Measurements from ENCODE around the gene RELT. TPM values are rescaled to one million over a fixed set of nuclear protein-coding genes. Genes with fewer than 3 reads are reported as not detected.
A peak's percentile ranks its signal among the peaks of the same experiment; 100 is the strongest.

Gene RELT
- total and polyA plus RNA-seq, 9 donors = 3.2 to 4.3 (median 3.7) TPM

GRCh38 chr11:73375830-73376159 lies 404 bp upstream of the RELT start:
- Histone ChIP-seq H3K4me3 (ENCODE audit: low read length) (peak overlapping the region; percentile 18), H3K27me3 (ENCODE audit: control insufficient read depth, insufficient read depth, low read length) (no peaks in the 10 kb centered on the region), H3K27ac (ENCODE audit: low read length) (peak overlapping the region; percentile 69), H3K9me3 (replicated peaks; ENCODE audit: control insufficient read depth, low read depth, low read length) (no peaks in the 10 kb centered on the region), H3K36me3 (ENCODE audit: control insufficient read depth, insufficient read depth, low read length) (no peaks in the 10 kb centered on the region), H3K4me1 (ENCODE audit: control insufficient read depth, insufficient read depth, low read length) (peaks cover 39% of the 10 kb centered on the region)
- 7% methylated on average over 1 of the region's 6 CpGs for WGBS (ENCODE audit: insufficient coverage)
- no peak for DNase-seq

GRCh38 chr11:73376803-73377629 lies 817 bp downstream of the RELT start:
- H3K27ac ChIP-seq (ENCODE audit: low read length) = peak overlapping the region; percentile 29
- no peaks in the 10 kb centered on the region for H3K9me3 ChIP-seq (replicated peaks; ENCODE audit: control insufficient read depth, low read depth, low read length)
- H3K27me3 ChIP-seq (ENCODE audit: control insufficient read depth, insufficient read depth, low read length) = no peaks in the 10 kb centered on the region
- peak overlapping the region; percentile 57 for H3K4me3 ChIP-seq (ENCODE audit: low read length)
- peaks cover 52% of the 10 kb centered on the region for H3K4me1 ChIP-seq (ENCODE audit: control insufficient read depth, insufficient read depth, low read length)
- H3K36me3 ChIP-seq (ENCODE audit: control insufficient read depth, insufficient read depth, low read length) = no peaks in the 10 kb centered on the region
- peak; percentile 70 for DNase-seq
- 1% methylated on average over 51 of the region's 56 CpGs for WGBS (ENCODE audit: insufficient coverage)

DNA sequence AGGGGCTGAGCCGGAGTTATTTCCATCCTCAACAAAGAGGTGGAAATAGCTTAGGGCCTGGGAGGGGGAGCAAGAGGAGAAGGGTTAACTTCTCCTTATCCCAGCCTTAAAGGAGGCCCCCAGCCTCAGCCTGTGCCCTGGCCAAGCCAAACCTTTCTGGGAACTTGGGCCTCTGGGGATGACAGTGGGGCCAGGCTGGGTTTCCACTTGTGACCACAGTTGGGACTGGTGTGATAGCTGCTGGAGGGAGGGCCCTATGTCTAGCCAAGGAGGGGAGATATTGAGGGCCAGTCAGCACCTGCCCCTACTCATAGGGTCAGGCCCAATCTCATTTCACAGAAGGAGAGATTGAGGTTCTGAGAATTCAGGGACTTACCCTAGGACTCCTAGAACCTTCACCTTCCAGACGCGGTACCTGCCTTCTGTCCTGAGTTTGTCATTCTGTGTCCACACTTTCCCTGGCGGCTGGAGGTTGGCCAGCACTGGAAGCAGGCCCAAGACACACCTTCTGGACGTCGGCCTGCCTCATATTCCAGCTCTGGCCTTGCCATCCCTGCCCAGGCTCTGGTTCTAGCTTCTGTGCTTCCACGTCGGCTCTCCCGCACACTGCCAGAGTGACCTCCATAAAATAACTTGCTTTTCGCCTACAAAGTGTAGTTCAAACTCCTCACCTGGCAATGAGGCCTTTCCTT lies 3.1 kb downstream of the RELT start:
- peaks cover 75% of the 10 kb centered on the region for H3K4me1 ChIP-seq (ENCODE audit: control insufficient read depth, insufficient read depth, low read length)
- H3K36me3 ChIP-seq (ENCODE audit: control insufficient read depth, insufficient read depth, low read length) = no peaks in the 10 kb centered on the region
- H3K27me3 ChIP-seq (ENCODE audit: control insufficient read depth, insufficient read depth, low read length) = no peaks in the 10 kb centered on the region
- no peak overlapping the region for H3K4me3 ChIP-seq (ENCODE audit: low read length)
- 71% methylated on average over 9 of the region's 10 CpGs for WGBS (ENCODE audit: insufficient coverage)
- H3K9me3 ChIP-seq (replicated peaks; ENCODE audit: control insufficient read depth, low read depth, low read length) = no peaks in the 10 kb centered on the region
- no peak for DNase-seq
- peak overlapping the region; percentile 6 for H3K27ac ChIP-seq (ENCODE audit: low read length)

GRCh38 chr11:73380331-73380730 lies 4.1 kb downstream of the RELT start:
- H3K27ac ChIP-seq (ENCODE audit: low read length) = no peak overlapping the region
- H3K9me3 ChIP-seq (replicated peaks; ENCODE audit: control insufficient read depth, low read depth, low read length) = no peaks in the 10 kb centered on the region
- peaks cover 85% of the 10 kb centered on the region for H3K4me1 ChIP-seq (ENCODE audit: control insufficient read depth, insufficient read depth, low read length)
- WGBS (ENCODE audit: insufficient coverage) = 83% methylated on average over 5 of the region's 7 CpGs
- DNase-seq = no peak
- H3K36me3 ChIP-seq (ENCODE audit: control insufficient read depth, insufficient read depth, low read length) = no peaks in the 10 kb centered on the region
- H3K27me3 ChIP-seq (ENCODE audit: control insufficient read depth, insufficient read depth, low read length) = no peaks in the 10 kb centered on the region
- no peak overlapping the region for H3K4me3 ChIP-seq (ENCODE audit: low read length)

DNA sequence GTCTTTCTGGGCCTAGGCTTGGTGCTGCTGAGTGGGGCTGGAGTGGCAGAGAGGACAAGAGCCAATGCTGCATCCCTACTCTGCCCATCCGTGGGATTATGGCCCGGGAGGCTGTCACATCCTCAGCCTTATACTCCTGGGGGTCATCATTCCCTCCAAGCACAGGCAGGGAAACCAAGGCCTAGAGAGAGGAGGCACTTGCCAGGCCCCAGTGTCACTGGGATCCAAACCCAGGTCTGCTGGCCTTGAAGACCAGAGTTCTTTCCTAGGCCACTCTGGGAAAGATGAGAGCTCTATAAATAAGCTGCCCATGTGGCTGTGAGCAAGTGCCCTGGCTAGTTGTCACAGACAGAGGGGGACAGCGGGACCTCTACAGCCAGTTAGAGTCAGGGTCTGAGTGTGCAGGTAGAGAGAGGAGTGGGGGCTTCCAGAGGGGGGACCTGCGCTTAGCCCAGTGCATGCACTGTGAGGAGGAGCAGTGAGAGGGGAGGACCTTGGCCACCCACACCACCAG lies 4.8 kb downstream of the RELT start:
- H3K27ac ChIP-seq (ENCODE audit: low read length) = peak overlapping the region; percentile 29
- H3K4me1 ChIP-seq (ENCODE audit: control insufficient read depth, insufficient read depth, low read length) = peaks cover 88% of the 10 kb centered on the region
- H3K27me3 ChIP-seq (ENCODE audit: control insufficient read depth, insufficient read depth, low read length) = no peaks in the 10 kb centered on the region
- DNase-seq = no peak
- 73% methylated on average over 2 of the region's 4 CpGs for WGBS (ENCODE audit: insufficient coverage)
- H3K36me3 ChIP-seq (ENCODE audit: control insufficient read depth, insufficient read depth, low read length) = no peaks in the 10 kb centered on the region
- H3K9me3 ChIP-seq (replicated peaks; ENCODE audit: control insufficient read depth, low read depth, low read length) = no peaks in the 10 kb centered on the region
- H3K4me3 ChIP-seq (ENCODE audit: low read length) = no peak overlapping the region

GRCh38 chr11:73381589-73381988 lies 5.4 kb downstream of the RELT start:
- Histone ChIP-seq H3K36me3 (ENCODE audit: control insufficient read depth, insufficient read depth, low read length) (no peaks in the 10 kb centered on the region), H3K27me3 (ENCODE audit: control insufficient read depth, insufficient read depth, low read length) (no peaks in the 10 kb centered on the region), H3K9me3 (replicated peaks; ENCODE audit: control insufficient read depth, low read depth, low read length) (no peaks in the 10 kb centered on the region), H3K4me3 (ENCODE audit: low read length) (no peak overlapping the region), H3K4me1 (ENCODE audit: control insufficient read depth, insufficient read depth, low read length) (peaks cover 94% of the 10 kb centered on the region), H3K27ac (ENCODE audit: low read length) (peak overlapping the region; percentile 62)
- 75% methylated on average over 5 of the region's 6 CpGs for WGBS (ENCODE audit: insufficient coverage)
- no peak for DNase-seq

DNA sequence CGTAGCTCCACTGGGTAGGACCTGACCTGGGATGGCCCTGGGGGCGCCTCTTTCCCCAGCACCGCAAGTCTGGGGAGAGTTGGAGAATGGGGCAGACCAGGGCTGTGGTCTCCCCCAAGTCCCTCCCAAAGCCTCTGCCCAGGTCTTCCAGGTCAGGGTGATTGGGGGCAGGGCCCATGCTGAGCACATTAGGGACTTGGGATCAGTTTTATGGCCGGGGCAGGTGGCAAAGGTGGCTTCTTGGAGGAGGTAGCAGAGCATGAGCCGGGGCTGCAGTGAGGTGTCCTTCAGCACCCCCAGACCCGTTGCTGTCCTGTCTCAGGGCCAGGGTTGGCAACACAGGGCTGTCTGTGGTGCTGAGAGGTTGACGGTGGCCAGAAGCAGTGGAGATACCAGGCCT lies 6.0 kb downstream of the RELT start:
- Histone ChIP-seq H3K27me3 (ENCODE audit: control insufficient read depth, insufficient read depth, low read length) (no peaks in the 10 kb centered on the region), H3K27ac (ENCODE audit: low read length) (peak overlapping the region; percentile 20), H3K4me3 (ENCODE audit: low read length) (no peak overlapping the region), H3K9me3 (replicated peaks; ENCODE audit: control insufficient read depth, low read depth, low read length) (no peaks in the 10 kb centered on the region), H3K4me1 (ENCODE audit: control insufficient read depth, insufficient read depth, low read length) (peaks cover 95% of the 10 kb centered on the region), H3K36me3 (ENCODE audit: control insufficient read depth, insufficient read depth, low read length) (no peaks in the 10 kb centered on the region)
- no peak for DNase-seq
- WGBS (ENCODE audit: insufficient coverage) = 93% methylated on average over 3 of the region's 7 CpGs

GRCh38 chr11:73382747-73383146 lies 6.5 kb downstream of the RELT start:
- Histone ChIP-seq H3K9me3 (replicated peaks; ENCODE audit: control insufficient read depth, low read depth, low read length) (no peaks in the 10 kb centered on the region), H3K4me3 (ENCODE audit: low read length) (no peak overlapping the region), H3K27me3 (ENCODE audit: control insufficient read depth, insufficient read depth, low read length) (no peaks in the 10 kb centered on the region), H3K4me1 (ENCODE audit: control insufficient read depth, insufficient read depth, low read length) (peaks cover 95% of the 10 kb centered on the region), H3K27ac (ENCODE audit: low read length) (peak overlapping the region; percentile 20), H3K36me3 (ENCODE audit: control insufficient read depth, insufficient read depth, low read length) (no peaks in the 10 kb centered on the region)
- no peak for DNase-seq
- WGBS (ENCODE audit: insufficient coverage) = 55% methylated on average over 1 of the region's 3 CpGs

GRCh38 chr11:73383249-73384124 lies 7.3 kb downstream of the RELT start:
- peak overlapping the region; percentile 7 for H3K27ac ChIP-seq (ENCODE audit: low read length)

DNA sequence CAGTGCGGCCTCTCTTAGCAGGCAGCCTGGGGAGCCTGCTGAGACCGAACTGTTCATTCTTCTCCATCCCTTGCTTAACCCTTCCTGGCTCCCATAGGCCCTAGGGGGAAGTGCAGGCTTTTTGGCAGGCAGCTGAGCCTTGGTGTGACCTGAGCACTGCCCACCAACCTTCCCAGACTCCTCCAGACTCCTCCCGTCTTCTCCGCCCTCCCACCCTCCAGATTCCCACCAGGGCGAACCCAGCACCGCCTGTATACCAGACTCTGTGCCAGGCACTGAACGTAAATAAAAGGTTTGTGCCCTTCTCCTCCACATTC lies 7.9 kb downstream of the RELT start:
- peaks cover 97% of the 10 kb centered on the region for H3K4me1 ChIP-seq (ENCODE audit: control insufficient read depth, insufficient read depth, low read length)
- peak overlapping the region; percentile 7 for H3K27ac ChIP-seq (ENCODE audit: low read length)
- H3K36me3 ChIP-seq (ENCODE audit: control insufficient read depth, insufficient read depth, low read length) = no peaks in the 10 kb centered on the region
- no peaks in the 10 kb centered on the region for H3K27me3 ChIP-seq (ENCODE audit: control insufficient read depth, insufficient read depth, low read length)
- no peaks in the 10 kb centered on the region for H3K9me3 ChIP-seq (replicated peaks; ENCODE audit: control insufficient read depth, low read depth, low read length)
- DNase-seq = no peak
- WGBS (ENCODE audit: insufficient coverage) = 56% methylated on average over 2 of the region's 7 CpGs
- H3K4me3 ChIP-seq (ENCODE audit: low read length) = no peak overlapping the region

More at GRCh38 chr11:73383249-73384124, 7.3 kb downstream of the RELT start:
- Histone ChIP-seq H3K9me3 (replicated peaks; ENCODE audit: control insufficient read depth, low read depth, low read length) (no peaks in the 10 kb centered on the region), H3K36me3 (ENCODE audit: control insufficient read depth, insufficient read depth, low read length) (no peaks in the 10 kb centered on the region), H3K27me3 (ENCODE audit: control insufficient read depth, insufficient read depth, low read length) (no peaks in the 10 kb centered on the region), H3K4me1 (ENCODE audit: control insufficient read depth, insufficient read depth, low read length) (peaks cover 97% of the 10 kb centered on the region), H3K4me3 (ENCODE audit: low read length) (no peak overlapping the region)
- 50% methylated on average over 5 of the region's 9 CpGs for WGBS (ENCODE audit: insufficient coverage)
- no peak for DNase-seq
